Stimulated activated CD8-positive, alpha-beta memory T cell treated with anti-CD3 and anti-CD28 coated beads, Interleukin-12 subunit alpha, Interleukin-12 subunit beta, amount 100 ng/mL, for 1 hour (primary cell): ENCODE measurements around the gene PTPMT1.
"Not testable (repeated sequence)": the region's sequence is repeated elsewhere in the genome, so short reads cannot be mapped to it uniquely, and the experiment has no call there.

Source experiments
- DNase-seq: peaks from one replicate; pipeline ENCODE4 v3.0.0-alpha.2; 2020; ENCODE audit warnings: low read depth

PTPMT1 gene

GRCh38 chr11:47565340-47566148, at the start of gene PTPMT1:
PTPMT1 (plus strand) TSS chr11:47565599; CDS start chr11:47565623, 24 bp downstream.
- DNase-seq, result no peak

- no peak for DNase-seq
Measured at GRCh38 chr11:47516155-47516554, 49.2 kb upstream of the PTPMT1 start.

- no peak for DNase-seq
Measured at GRCh38 chr11:47516984-47517853, 48.2 kb upstream of the PTPMT1 start.

- DNase-seq, result no peak
Measured at GRCh38 chr11:47518212-47518964, 47.0 kb upstream of the PTPMT1 start.

- DNase-seq, result no peak
Measured at GRCh38 chr11:47523490-47524225, 41.7 kb upstream of the PTPMT1 start.

- no peak for DNase-seq
Measured at GRCh38 chr11:47524291-47524874, 41.0 kb upstream of the PTPMT1 start.

- DNase-seq, result not testable (repeated sequence)
Measured at GRCh38 chr11:47526032-47526431, 39.4 kb upstream of the PTPMT1 start.

- no peak for DNase-seq
Measured at GRCh38 chr11:47527186-47527585, 38.2 kb upstream of the PTPMT1 start.

- no peak for DNase-seq
Measured at GRCh38 chr11:47529951-47530350, 35.4 kb upstream of the PTPMT1 start.

GRCh38 chr11:47530721-47531120, 34.7 kb upstream of the PTPMT1 start:
- not testable (repeated sequence) for DNase-seq

- no peak for DNase-seq
Measured at GRCh38 chr11:47531666-47532065, 33.7 kb upstream of the PTPMT1 start.

- no peak for DNase-seq
Measured at GRCh38 chr11:47532597-47533213, 32.7 kb upstream of the PTPMT1 start.

GRCh38 chr11:47533690-47534151, 31.7 kb upstream of the PTPMT1 start:
- no peak for DNase-seq

- DNase-seq, result no peak
Measured at GRCh38 chr11:47534704-47535251, 30.6 kb upstream of the PTPMT1 start.

GRCh38 chr11:47536915-47537314, 28.5 kb upstream of the PTPMT1 start:
- DNase-seq, result no peak

GRCh38 chr11:47538741-47539565, 26.4 kb upstream of the PTPMT1 start:
- no peak for DNase-seq

GRCh38 chr11:47539681-47540039, 25.7 kb upstream of the PTPMT1 start:
- DNase-seq, result no peak

GRCh38 chr11:47541070-47541469, 24.3 kb upstream of the PTPMT1 start:
- DNase-seq, result no peak

- no peak for DNase-seq
Measured at GRCh38 chr11:47545298-47545697, 20.1 kb upstream of the PTPMT1 start.
